GM12878 (cell line): Measurements from ENCODE around the gene ZCCHC4. TPM values are rescaled to one million over a fixed set of nuclear protein-coding genes. Genes with fewer than 3 reads are reported as not detected.

Experiments used
- ATAC-seq: fragments of 200-7000 bp; cut with Tn5 transposase; 3 replicates; pipeline ENCODE4 v1.9.1; 2020; ENCODE audit warnings: mild to moderate bottlenecking, moderate library complexity
- BruUV-seq: library from RNA; stranded (reverse); fragments of 400-500 nt; replicated peaks from 2 replicates; lab custom pipeline; 2021; lab: Mats Ljungman, UMichigan
- CTCF ChIA-PET: fragments of 300-600 bp; sonication (Branson Sonifier 250); formaldehyde crosslinking; extraction: SDS; loops from one replicate; lab custom pipeline; 2021; ENCODE audit warnings: inconsistent platforms; lab: Yijun Ruan, JAX
- POLR2A ChIA-PET: fragments of 350-600 bp; formaldehyde crosslinking; extraction: SDS; loops from one replicate; lab custom pipeline; 2021; ENCODE audit warnings: inconsistent platforms; lab: Charles Lee
- RAD21 ChIA-PET: fragments of 300-600 bp; sonication (Branson Sonifier 250); formaldehyde crosslinking; loops from one replicate; lab custom pipeline; 2023; ENCODE audit warnings: antibody characterized with exemption; ENCODE audit not compliant: unreplicated experiment; lab: Charles Lee
- SMC1A ChIA-PET: fragments of 300-600 bp; sonication (Branson Sonifier 250); formaldehyde crosslinking; loops from one replicate; lab custom pipeline; 2023; ENCODE audit not compliant: unreplicated experiment, uncharacterized antibody; lab: Charles Lee
- DNase-seq: peaks from one replicate; pipeline ENCODE4 v3.0.0-alpha.2; 2011; ENCODE audit warnings: low read depth, low spot score
- FAIRE-seq: peaks from 3 replicates; lab custom pipeline; 2011; peaks lifted over from hg19 to GRCh38; lab: Jason Lieb, UNC
- H2AFZ ChIP-seq: 2 replicates; pipeline ENCODE4 v1.6.0; 2011; ENCODE audit warnings: low read depth, low read length, control low read depth; ENCODE audit not compliant: control insufficient read depth
- H3K27ac ChIP-seq: 2 replicates; pipeline ENCODE4 v1.5.1; 2011; ENCODE audit warnings: control low read depth; ENCODE audit not compliant: control insufficient read depth, insufficient read depth
- H3K27me3 ChIP-seq, 2 experiments: replicated peaks in 1 of 2; 2 replicates each; pipeline versions ENCODE4 v1.6.0 to v1.6.1; 2011; ENCODE audit warnings: low read length in 1 of 2; ENCODE audit not compliant: control insufficient read depth in 2 of 2, insufficient read depth in 2 of 2
- H3K36me3 ChIP-seq, 2 experiments: 2 replicates each; pipeline ENCODE4 v1.5.1; 2011; ENCODE audit warnings: low read length in 1 of 2; ENCODE audit not compliant: control insufficient read depth in 2 of 2, insufficient read depth in 2 of 2
- H3K4me1 ChIP-seq: 2 replicates; pipeline ENCODE4 v1.6.1; 2011; ENCODE audit warnings: mild to moderate bottlenecking, low read length, moderate library complexity, mixed read lengths; ENCODE audit not compliant: control insufficient read depth, insufficient read depth
- H3K4me2 ChIP-seq: 2 replicates; pipeline ENCODE4 v1.6.0; 2011; ENCODE audit warnings: control low read depth; ENCODE audit not compliant: control insufficient read depth, insufficient read depth
- H3K4me3 ChIP-seq: fragments of 200-600 bp; sonication (generic); 2 replicates; pipeline ENCODE4 v1.5.1; 2016
- H3K79me2 ChIP-seq: 2 replicates; pipeline ENCODE4 v1.6.0; 2011; ENCODE audit warnings: low read length; ENCODE audit not compliant: control insufficient read depth, insufficient read depth
- H3K9ac ChIP-seq: 2 replicates; pipeline ENCODE4 v1.8.0; 2011; ENCODE audit warnings: low read length, control low read depth, mixed read lengths; ENCODE audit not compliant: control insufficient read depth, insufficient read depth
- H3K9me3 ChIP-seq: replicated peaks from 3 replicates; pipeline ENCODE4 v1.5.1; 2011; ENCODE audit warnings: mild to moderate bottlenecking, low read length; ENCODE audit not compliant: control insufficient read depth, insufficient read depth
- H4K20me1 ChIP-seq: 2 replicates; pipeline ENCODE4 v1.6.0; 2011; ENCODE audit not compliant: control insufficient read depth, insufficient read depth
- EED ChIP-seq: sonication (generic); IDR thresholded peaks from 2 replicates; pipeline ENCODE4 v1.6.1; 2016; ENCODE audit warnings: antibody characterized with exemption, low read depth
- EP300 ChIP-seq, 2 experiments: fragments of 150-350 bp in 1 of 2; IDR thresholded peaks; 2 replicates each; pipeline ENCODE4 v1.6.1; 2011 to 2012; ENCODE audit warnings: low read depth in 2 of 2, low read length in 2 of 2, borderline replicate concordance in 1 of 2, improper control_type of control experiment in 1 of 2, inconsistent platforms in 1 of 2; ENCODE audit not compliant: control insufficient read depth in 1 of 2
- JUND ChIP-seq: IDR thresholded peaks from 2 replicates; pipeline ENCODE4 v1.6.1; 2012; ENCODE audit warnings: low read depth, mild to moderate bottlenecking, low read length, improper control_type of control experiment, moderate library complexity
- MTA3 ChIP-seq: IDR thresholded peaks from 2 replicates; pipeline ENCODE4 v1.6.1; 2012; ENCODE audit warnings: low read length, inconsistent platforms, borderline replicate concordance
- NR2C1 ChIP-seq: fragments of 450-650 bp; IDR thresholded peaks from 2 replicates; pipeline ENCODE4 v1.6.1; 2017; ENCODE audit warnings: antibody characterized with exemption, mild to moderate bottlenecking, moderate library complexity
- SREBF2 ChIP-seq: IDR thresholded peaks from 2 replicates; pipeline ENCODE4 v1.6.1; 2012; ENCODE audit warnings: mild to moderate bottlenecking, low read length
- TARDBP ChIP-seq: IDR thresholded peaks from 2 replicates; pipeline ENCODE4 v1.6.1; 2016; ENCODE audit warnings: borderline replicate concordance
- YY1 ChIP-seq: IDR thresholded peaks from 2 replicates; pipeline ENCODE4 v1.6.1; 2011; ENCODE audit warnings: low read depth, mild to moderate bottlenecking, low read length
- WGBS: methylation state at CpG from one replicate; pipeline ENCODE4 v1.1.6; 2016; ENCODE audit warnings: low lambda C conversion rate; ENCODE audit not compliant: insufficient replicate concordance, insufficient coverage; ENCODE audit errors: missing lambda C conversion rate; 5-methylcytosine and 5-hydroxymethylcytosine counted together
- in situ Hi-C: fragments of 300-500 bp; cut with MboI; formaldehyde crosslinking; loops from 9 replicates; pipeline ENCODE4 v1.14.3; 2018; ENCODE audit warnings: mixed read lengths
- intact Hi-C: fragments of 100-400 bp; cut with micrococcal nuclease; formaldehyde crosslinking; loops from one replicate; pipeline ENCODE4 v1.14.2; 2022; ENCODE audit not compliant: unreplicated experiment
- polyA plus RNA-seq, 11 experiments: library from polyadenylated mRNA; depleted of rRNA in 4 of 11; unstranded in 6 of 11; stranded (reverse) in 5 of 11; fragments of >200 nt; fragmentation: Nextera tagmentation in 4 of 11; fragmentation: Illumina TruSeq in 1 of 11; extraction: Ambion mirVana in 4 of 11; extraction: Trizol in 1 of 11; gene quantifications; 1 replicate in 1 of 11; 2 replicates in 10 of 11; pipeline versions ENCODE4 v1.2.1 to v1.2.3, GENCODE V29; 2011 to 2016; ENCODE audit warnings: inconsistent platforms in 2 of 11, missing spikeins in 2 of 11, low read depth in 1 of 11
- total RNA-seq, 4 experiments: library from RNA; depleted of rRNA in 3 of 4; stranded (reverse); fragments of >200 nt in 3 of 4; fragmentation: Illumina TruSeq in 1 of 4; extraction: Trizol in 1 of 4; gene quantifications; 2 replicates each; pipeline versions ENCODE4 v1.2.1 to v1.2.3, GENCODE V29; 2013 to 2021

The ZCCHC4 gene
- total and polyA plus RNA-seq, 10 of the 15 experiments (the other 5 are each of a cell fraction or from before 2014, with no cell fraction given) = 3.2 to 17.7 (median 12.7) TPM

DNA sequence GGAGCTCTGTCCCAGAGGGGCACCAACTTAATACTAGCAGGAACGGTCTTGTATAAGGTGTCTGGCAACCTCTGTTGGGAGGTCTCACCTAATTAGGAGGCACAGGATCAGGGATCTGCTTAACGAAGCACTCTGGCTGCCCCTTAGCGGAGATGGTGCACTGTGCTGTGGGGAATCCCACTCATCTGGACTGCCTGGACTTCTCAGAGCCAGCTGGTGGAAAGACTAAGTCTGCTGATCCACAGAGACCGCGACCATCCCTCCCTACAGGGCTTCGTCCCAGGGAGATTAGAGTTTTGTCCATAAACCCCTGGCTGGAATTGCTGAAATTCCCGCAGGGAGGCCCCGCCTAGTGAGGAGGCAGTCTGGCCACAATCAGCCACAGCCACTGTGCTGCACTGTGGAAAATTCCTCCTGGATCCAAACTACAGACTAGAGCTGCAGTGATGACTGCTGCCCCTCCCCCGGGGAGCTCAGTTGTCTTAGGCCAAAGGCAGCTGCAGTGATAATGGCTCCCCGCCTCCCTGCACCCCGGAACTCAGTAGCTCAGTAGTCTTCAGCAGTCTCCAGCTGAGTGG, 22.0 kb upstream of the ZCCHC4 start:
- H3K4me2 ChIP-seq = no peak overlapping the region
- no peaks in the 10 kb centered on the region for H3K36me3 ChIP-seq
- H3K79me2 ChIP-seq = no peaks in the 10 kb centered on the region
- H3K9me3 ChIP-seq = no peaks in the 10 kb centered on the region
- no peaks in the 10 kb centered on the region for H4K20me1 ChIP-seq
- no peak overlapping the region for H3K4me3 ChIP-seq
- CTCF ChIA-PET = interaction anchor here (0.5 kb wide), 1 partner anchor 748 kb away, joined by 4 read pairs; no protein-coding TSS in a partner anchor
- TF ChIP-seq TARDBP = no peak
- TF ChIP-seq EED = no peak
- TF ChIP-seq SREBF2 = no peak
- no peak for TF ChIP-seq NR2C1
- TF ChIP-seq JUND = no peak
- TF ChIP-seq MTA3 = no peak
- TF ChIP-seq EP300 (IDR thresholded peaks at IDR 0.05; ENCODE audit: borderline replicate concordance in 1 of 2, control insufficient read depth in 1 of 2, low read depth in 2 of 2, low read length in 2 of 2) = no peak
- TF ChIP-seq YY1 = 0 out of 2 replicates have a peak, but pooled peaks have one; percentile 0
- intact Hi-C loops (no loop called here), in situ Hi-C loops (no loop called here)
- no peaks in the 10 kb centered on the region for H3K4me1 ChIP-seq
- no peak overlapping the region for H3K27ac ChIP-seq
- WGBS = 84% methylated on average over 11 of the region's 11 CpGs
- RAD21 ChIA-PET = no interaction called here
- POLR2A ChIA-PET = no interaction called here
- H3K27me3 ChIP-seq = no peaks in the 10 kb centered on the region
- DNase-seq (no peak), FAIRE-seq (no peak), ATAC-seq (no peak)
- BruUV-seq = no TSS peak
- H3K9ac ChIP-seq = no peak overlapping the region
- SMC1A ChIA-PET = interaction anchor here (1.4 kb wide), 1 partner anchor 9 kb away, joined by 3 read pairs; no protein-coding TSS in a partner anchor
- H2AFZ ChIP-seq = no peak overlapping the region
